ENCODE results near the gene LVRN.

The LVRN gene

GRCh38 chr5:115988002-115988401 is 25.7 kb downstream of the LVRN start:
- Histone ChIP-seq H3K9ac (ENCODE audit: low read length) (no peak overlapping the region), H3K27me3 (replicated peaks; ENCODE audit: control insufficient read depth, insufficient read depth, low read length) (no peaks in the 10 kb centered on the region), H3K4me3 (ENCODE audit: low read length) (no peak overlapping the region), H3K4me1 (ENCODE audit: control insufficient read depth, insufficient read depth, low read length) (peaks cover 17% of the 10 kb centered on the region), H3K9me3 (ENCODE audit: control insufficient read depth, low read length) (no peaks in the 10 kb centered on the region), H3K36me3 (ENCODE audit: control insufficient read depth, insufficient read depth, low read length, severe bottlenecking) (peaks cover 13% of the 10 kb centered on the region)
- DNase-seq (ENCODE audit: low read depth): no peak

GRCh38 chr5:115992848-115993350 is 30.6 kb downstream of the LVRN start:
- Histone ChIP-seq H3K4me3 (ENCODE audit: low read length) (peak overlapping the region; percentile 42), H3K9ac (ENCODE audit: low read length) (peak overlapping the region; percentile 13), H3K9me3 (ENCODE audit: control insufficient read depth, low read length) (no peaks in the 10 kb centered on the region), H3K4me1 (ENCODE audit: control insufficient read depth, insufficient read depth, low read length) (peaks cover 17% of the 10 kb centered on the region), H3K36me3 (ENCODE audit: control insufficient read depth, insufficient read depth, low read length, severe bottlenecking) (peaks cover 7% of the 10 kb centered on the region), H3K27me3 (replicated peaks; ENCODE audit: control insufficient read depth, insufficient read depth, low read length) (no peaks in the 10 kb centered on the region)
- no peak for DNase-seq (ENCODE audit: low read depth)

- no peak overlapping the region for H3K9ac ChIP-seq (ENCODE audit: low read length)
- no peak overlapping the region for H3K4me3 ChIP-seq (ENCODE audit: low read length)
- no peak for DNase-seq (ENCODE audit: low read depth)
- peaks cover 17% of the 10 kb centered on the region for H3K4me1 ChIP-seq (ENCODE audit: control insufficient read depth, insufficient read depth, low read length)
- peaks cover 3% of the 10 kb centered on the region for H3K36me3 ChIP-seq (ENCODE audit: control insufficient read depth, insufficient read depth, low read length, severe bottlenecking)
- no peaks in the 10 kb centered on the region for H3K9me3 ChIP-seq (ENCODE audit: control insufficient read depth, low read length)
- no peaks in the 10 kb centered on the region for H3K27me3 ChIP-seq (replicated peaks; ENCODE audit: control insufficient read depth, insufficient read depth, low read length)
Measured at GRCh38 chr5:115995351-115995750, 33.1 kb downstream of the LVRN start.

GRCh38 chr5:116002116-116002906 is 40.0 kb downstream of the LVRN start:
- no peak overlapping the region for H3K4me3 ChIP-seq (ENCODE audit: low read length)
- H3K9me3 ChIP-seq (ENCODE audit: control insufficient read depth, low read length): no peaks in the 10 kb centered on the region
- no peaks in the 10 kb centered on the region for H3K27me3 ChIP-seq (replicated peaks; ENCODE audit: control insufficient read depth, insufficient read depth, low read length)
- peaks cover 10% of the 10 kb centered on the region for H3K4me1 ChIP-seq (ENCODE audit: control insufficient read depth, insufficient read depth, low read length)
- no peak overlapping the region for H3K9ac ChIP-seq (ENCODE audit: low read length)
- peak; percentile 58 for DNase-seq (ENCODE audit: low read depth)
- H3K36me3 ChIP-seq (ENCODE audit: control insufficient read depth, insufficient read depth, low read length, severe bottlenecking): peaks cover 23% of the 10 kb centered on the region

- H3K9me3 ChIP-seq (ENCODE audit: control insufficient read depth, low read length): no peaks in the 10 kb centered on the region
- no peaks in the 10 kb centered on the region for H3K27me3 ChIP-seq (replicated peaks; ENCODE audit: control insufficient read depth, insufficient read depth, low read length)
- peaks cover 23% of the 10 kb centered on the region for H3K36me3 ChIP-seq (ENCODE audit: control insufficient read depth, insufficient read depth, low read length, severe bottlenecking)
- H3K4me1 ChIP-seq (ENCODE audit: control insufficient read depth, insufficient read depth, low read length): peaks cover 10% of the 10 kb centered on the region
- DNase-seq (ENCODE audit: low read depth): no peak
- no peak overlapping the region for H3K4me3 ChIP-seq (ENCODE audit: low read length)
- H3K9ac ChIP-seq (ENCODE audit: low read length): no peak overlapping the region
Measured at GRCh38 chr5:116004248-116004647, 42.0 kb downstream of the LVRN start.

GRCh38 chr5:116009806-116010205 is 47.5 kb downstream of the LVRN start:
- peaks cover 12% of the 10 kb centered on the region for H3K36me3 ChIP-seq (ENCODE audit: control insufficient read depth, insufficient read depth, low read length, severe bottlenecking)
- no peak overlapping the region for H3K4me3 ChIP-seq (ENCODE audit: low read length)
- no peaks in the 10 kb centered on the region for H3K27me3 ChIP-seq (replicated peaks; ENCODE audit: control insufficient read depth, insufficient read depth, low read length)
- no peak overlapping the region for H3K9ac ChIP-seq (ENCODE audit: low read length)
- peaks cover 41% of the 10 kb centered on the region for H3K4me1 ChIP-seq (ENCODE audit: control insufficient read depth, insufficient read depth, low read length)
- H3K9me3 ChIP-seq (ENCODE audit: control insufficient read depth, low read length): no peaks in the 10 kb centered on the region
- peak; percentile 16 for DNase-seq (ENCODE audit: low read depth)

GRCh38 chr5:116011046-116011445 is 48.8 kb downstream of the LVRN start:
- H3K9ac ChIP-seq (ENCODE audit: low read length): no peak overlapping the region
- peak; percentile 38 for DNase-seq (ENCODE audit: low read depth)
- no peak overlapping the region for H3K4me3 ChIP-seq (ENCODE audit: low read length)
- H3K36me3 ChIP-seq (ENCODE audit: control insufficient read depth, insufficient read depth, low read length, severe bottlenecking): peaks cover 8% of the 10 kb centered on the region
- H3K9me3 ChIP-seq (ENCODE audit: control insufficient read depth, low read length): no peaks in the 10 kb centered on the region
- H3K4me1 ChIP-seq (ENCODE audit: control insufficient read depth, insufficient read depth, low read length): peaks cover 41% of the 10 kb centered on the region
- H3K27me3 ChIP-seq (replicated peaks; ENCODE audit: control insufficient read depth, insufficient read depth, low read length): no peaks in the 10 kb centered on the region

GRCh38 chr5:116013207-116013785 is 51.0 kb downstream of the LVRN start:
- Histone ChIP-seq H3K36me3 (ENCODE audit: control insufficient read depth, insufficient read depth, low read length, severe bottlenecking) (no peaks in the 10 kb centered on the region), H3K9me3 (ENCODE audit: control insufficient read depth, low read length) (no peaks in the 10 kb centered on the region), H3K4me3 (ENCODE audit: low read length) (peak overlapping the region; percentile 42), H3K9ac (ENCODE audit: low read length) (no peak overlapping the region), H3K4me1 (ENCODE audit: control insufficient read depth, insufficient read depth, low read length) (peaks cover 41% of the 10 kb centered on the region), H3K27me3 (replicated peaks; ENCODE audit: control insufficient read depth, insufficient read depth, low read length) (no peaks in the 10 kb centered on the region)
- DNase-seq (ENCODE audit: low read depth): no peak

- Histone ChIP-seq H3K27me3 (replicated peaks; ENCODE audit: control insufficient read depth, insufficient read depth, low read length) (no peaks in the 10 kb centered on the region), H3K4me3 (ENCODE audit: low read length) (no peak overlapping the region), H3K9ac (ENCODE audit: low read length) (no peak overlapping the region), H3K4me1 (ENCODE audit: control insufficient read depth, insufficient read depth, low read length) (peaks cover 41% of the 10 kb centered on the region), H3K9me3 (ENCODE audit: control insufficient read depth, low read length) (no peaks in the 10 kb centered on the region), H3K36me3 (ENCODE audit: control insufficient read depth, insufficient read depth, low read length, severe bottlenecking) (no peaks in the 10 kb centered on the region)
- peak; percentile 37 for DNase-seq (ENCODE audit: low read depth)
Measured at GRCh38 chr5:116013936-116014335, 51.7 kb downstream of the LVRN start.

GRCh38 chr5:116023619-116024018 is 61.3 kb downstream of the LVRN start:
- H3K9ac ChIP-seq (ENCODE audit: low read length): no peak overlapping the region
- DNase-seq (ENCODE audit: low read depth): no peak

GRCh38 chr5:116025866-116026265 is 63.6 kb downstream of the LVRN start:
- H3K9ac ChIP-seq (ENCODE audit: low read length): no peak overlapping the region
- no peak for DNase-seq (ENCODE audit: low read depth)
- no peak overlapping the region for H3K4me3 ChIP-seq (ENCODE audit: low read length)
- no peaks in the 10 kb centered on the region for H3K9me3 ChIP-seq (ENCODE audit: control insufficient read depth, low read length)
- no peaks in the 10 kb centered on the region for H3K27me3 ChIP-seq (replicated peaks; ENCODE audit: control insufficient read depth, insufficient read depth, low read length)
- no peaks in the 10 kb centered on the region for H3K36me3 ChIP-seq (ENCODE audit: control insufficient read depth, insufficient read depth, low read length, severe bottlenecking)
- H3K4me1 ChIP-seq (ENCODE audit: control insufficient read depth, insufficient read depth, low read length): peaks cover 4% of the 10 kb centered on the region

More at GRCh38 chr5:116023619-116024018, 61.3 kb downstream of the LVRN start:
- Histone ChIP-seq H3K36me3 (ENCODE audit: control insufficient read depth, insufficient read depth, low read length, severe bottlenecking) (peaks cover 6% of the 10 kb centered on the region), H3K27me3 (replicated peaks; ENCODE audit: control insufficient read depth, insufficient read depth, low read length) (no peaks in the 10 kb centered on the region), H3K4me3 (ENCODE audit: low read length) (no peak overlapping the region), H3K4me1 (ENCODE audit: control insufficient read depth, insufficient read depth, low read length) (peaks cover 4% of the 10 kb centered on the region), H3K9me3 (ENCODE audit: control insufficient read depth, low read length) (no peaks in the 10 kb centered on the region)
